ENCODE data around the gene SMAD4. TPM values are rescaled to one million over a fixed set of nuclear protein-coding genes. Genes with fewer than 3 reads are reported as not detected.
"Not testable (repeated sequence)": the region's sequence is repeated elsewhere in the genome, so short reads cannot be mapped to it uniquely, and the experiment has no call there.

Gene SMAD4
- total RNA-seq, 2 experiments from 2014 or later = 80.3 to 83.8 TPM

DNA sequence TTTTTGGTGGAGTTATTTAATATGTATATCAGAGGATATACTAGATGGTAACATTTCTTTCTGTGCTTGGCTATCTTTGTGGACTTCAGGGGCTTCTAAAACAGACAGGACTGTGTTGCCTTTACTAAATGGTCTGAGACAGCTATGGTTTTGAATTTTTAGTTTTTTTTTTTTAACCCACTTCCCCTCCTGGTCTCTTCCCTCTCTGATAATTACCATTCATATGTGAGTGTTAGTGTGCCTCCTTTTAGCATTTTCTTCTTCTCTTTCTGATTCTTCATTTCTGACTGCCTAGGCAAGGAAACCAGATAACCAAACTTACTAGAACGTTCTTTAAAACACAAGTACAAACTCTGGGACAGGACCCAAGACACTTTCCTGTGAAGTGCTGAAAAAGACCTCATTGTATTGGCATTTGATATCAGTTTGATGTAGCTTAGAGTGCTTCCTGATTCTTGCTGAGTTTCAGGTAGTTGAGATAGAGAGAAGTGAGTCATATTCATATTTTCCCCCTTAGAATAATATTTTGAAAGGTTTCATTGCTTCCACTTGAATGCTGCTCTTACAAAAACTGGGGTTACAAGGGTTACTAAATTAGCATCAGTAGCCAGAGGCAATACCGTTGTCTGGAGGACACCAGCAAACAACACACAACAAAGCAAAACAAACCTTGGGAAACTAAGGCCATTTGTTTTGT lies 52.7 kb downstream of the SMAD4 start:
- peaks cover 3% of the 10 kb centered on the region for H3K9me3 Mint-ChIP-seq
- no peak overlapping the region for H3K4me3 Mint-ChIP-seq
- DNase-seq = no peak
- POLR2A ChIA-PET = no interaction called here
- peaks cover 90% of the 10 kb centered on the region for H3K36me3 Mint-ChIP-seq (ENCODE audit: low read depth)
- peaks cover 16% of the 10 kb centered on the region for H3K4me1 Mint-ChIP-seq
- H3K27ac Mint-ChIP-seq = peak overlapping the region; percentile 67
- no peaks in the 10 kb centered on the region for H3K27me3 Mint-ChIP-seq
- CTCF ChIA-PET = no interaction called here

DNA sequence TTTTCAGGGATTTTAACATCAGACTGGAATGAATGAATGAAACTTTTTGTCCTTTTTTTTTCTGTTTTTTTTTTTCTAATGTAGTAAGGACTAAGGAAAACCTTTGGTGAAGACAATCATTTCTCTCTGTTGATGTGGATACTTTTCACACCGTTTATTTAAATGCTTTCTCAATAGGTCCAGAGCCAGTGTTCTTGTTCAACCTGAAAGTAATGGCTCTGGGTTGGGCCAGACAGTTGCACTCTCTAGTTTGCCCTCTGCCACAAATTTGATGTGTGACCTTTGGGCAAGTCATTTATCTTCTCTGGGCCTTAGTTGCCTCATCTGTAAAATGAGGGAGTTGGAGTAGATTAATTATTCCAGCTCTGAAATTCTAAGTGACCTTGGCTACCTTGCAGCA lies 53.4 kb downstream of the SMAD4 start:
- peaks cover 90% of the 10 kb centered on the region for H3K36me3 Mint-ChIP-seq (ENCODE audit: low read depth)
- no peaks in the 10 kb centered on the region for H3K27me3 Mint-ChIP-seq
- ChIA-PET POLR2A (no interaction called here), CTCF (interaction anchor here (0.7 kb wide), 1 partner anchor 1248 kb away, joined by 3 read pairs; no protein-coding TSS in a partner anchor)
- H3K27ac Mint-ChIP-seq = no peak overlapping the region
- H3K9me3 Mint-ChIP-seq = peaks cover 8% of the 10 kb centered on the region
- H3K4me3 Mint-ChIP-seq = no peak overlapping the region
- no peak for DNase-seq
- peaks cover 16% of the 10 kb centered on the region for H3K4me1 Mint-ChIP-seq

- no peak overlapping the region for H3K27ac Mint-ChIP-seq
- ChIA-PET CTCF (no interaction called here), POLR2A (interaction anchor here (0.6 to 1.2 kb wide), 3 partner anchors 10 to 1777 kb away, joined by 3 to 4 read pairs (median 3); partner anchors contain the start of gene SMAD4)
Observed at GRCh38 chr18:51088410-51088809, 58.4 kb downstream of the SMAD4 start.

GRCh38 chr18:51089691-51090090 lies 59.7 kb downstream of the SMAD4 start:
- H3K36me3 Mint-ChIP-seq (ENCODE audit: low read depth) = peaks cover 40% of the 10 kb centered on the region
- ChIA-PET POLR2A (interaction anchor here (1.1 kb wide), 1 partner anchor 60 kb away, joined by 4 read pairs; the partner anchor contains the start of gene SMAD4), CTCF (no interaction called here)
- H3K27me3 Mint-ChIP-seq = no peaks in the 10 kb centered on the region
- no peak overlapping the region for H3K27ac Mint-ChIP-seq
- no peak for DNase-seq
- H3K4me1 Mint-ChIP-seq = no peaks in the 10 kb centered on the region
- peaks cover 12% of the 10 kb centered on the region for H3K9me3 Mint-ChIP-seq
- no peak overlapping the region for H3K4me3 Mint-ChIP-seq

More at GRCh38 chr18:51088410-51088809, 58.4 kb downstream of the SMAD4 start:
- Mint-ChIP-seq H3K4me3 (no peak overlapping the region), H3K36me3 (ENCODE audit: low read depth) (peaks cover 53% of the 10 kb centered on the region), H3K27me3 (no peaks in the 10 kb centered on the region), H3K4me1 (no peaks in the 10 kb centered on the region), H3K9me3 (peaks cover 10% of the 10 kb centered on the region)
- DNase-seq = no peak

DNA sequence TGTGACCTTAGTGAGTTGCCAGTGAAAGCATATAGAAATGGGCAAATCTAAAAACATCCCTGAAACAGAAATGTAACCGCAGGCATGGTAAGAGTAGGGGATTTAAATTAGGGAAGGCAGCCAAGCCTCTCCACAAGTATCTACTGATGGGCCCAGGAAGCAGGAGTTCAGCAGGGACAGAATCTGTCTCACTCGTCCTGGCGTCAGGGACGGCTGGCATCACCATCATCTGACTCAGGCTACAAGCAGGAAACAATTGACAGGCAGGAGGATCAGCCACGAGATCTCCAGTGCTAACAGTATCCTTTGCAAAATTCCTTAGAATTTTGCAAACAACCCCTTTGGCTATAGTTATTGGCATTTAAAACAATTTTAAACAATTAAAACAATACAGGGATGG lies 61.3 kb downstream of the SMAD4 start:
- peaks cover 12% of the 10 kb centered on the region for H3K9me3 Mint-ChIP-seq
- H3K4me3 Mint-ChIP-seq = no peak overlapping the region
- peaks cover 2% of the 10 kb centered on the region for H3K27me3 Mint-ChIP-seq
- H3K27ac Mint-ChIP-seq = no peak overlapping the region
- ChIA-PET CTCF (no interaction called here), POLR2A (no interaction called here)
- no peaks in the 10 kb centered on the region for H3K4me1 Mint-ChIP-seq
- H3K36me3 Mint-ChIP-seq (ENCODE audit: low read depth) = peaks cover 24% of the 10 kb centered on the region
- DNase-seq = no peak

DNA sequence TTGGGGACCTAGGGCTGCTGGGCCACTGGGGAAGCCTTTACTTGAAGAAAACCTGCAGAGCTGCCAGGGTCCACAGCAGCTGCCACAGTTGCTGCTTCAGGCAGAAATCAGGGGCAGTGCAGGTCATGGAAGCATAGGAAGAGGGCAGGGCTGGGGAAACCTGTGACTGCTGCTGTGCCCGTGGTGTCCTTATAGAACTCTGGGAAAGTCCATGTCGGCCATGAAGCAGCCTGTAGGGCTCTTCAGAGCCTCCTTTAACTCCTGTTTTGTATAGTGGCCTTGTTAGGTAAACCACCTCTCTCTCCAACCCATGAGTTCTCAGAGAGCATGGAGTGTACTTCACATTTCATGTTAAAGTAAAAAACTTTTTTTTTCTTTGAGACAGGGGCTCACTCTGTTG lies 62.1 kb downstream of the SMAD4 start:
- Mint-ChIP-seq H3K27me3 (peaks cover 2% of the 10 kb centered on the region), H3K9me3 (peaks cover 12% of the 10 kb centered on the region), H3K27ac (no peak overlapping the region), H3K4me1 (no peaks in the 10 kb centered on the region), H3K4me3 (no peak overlapping the region), H3K36me3 (ENCODE audit: low read depth) (peaks cover 15% of the 10 kb centered on the region)
- ChIA-PET CTCF (no interaction called here), POLR2A (no interaction called here)
- no peak for DNase-seq

GRCh38 chr18:51092967-51093366 lies 63.0 kb downstream of the SMAD4 start:
- POLR2A ChIA-PET; DNase-seq; CTCF ChIA-PET; H3K27me3 Mint-ChIP-seq; H3K36me3 Mint-ChIP-seq (ENCODE audit: low read depth); H3K27ac Mint-ChIP-seq; H3K4me1 Mint-ChIP-seq; H3K4me3 Mint-ChIP-seq; H3K9me3 Mint-ChIP-seq: not testable (repeated sequence)

- CTCF ChIA-PET = interaction anchor here (1.2 kb wide), 1 partner anchor 277 kb away, joined by 3 read pairs; no protein-coding TSS in a partner anchor
- no peaks in the 10 kb centered on the region for H3K36me3 Mint-ChIP-seq (ENCODE audit: low read depth)
- no peak for DNase-seq
- H3K27me3 Mint-ChIP-seq = peaks cover 2% of the 10 kb centered on the region
- H3K27ac Mint-ChIP-seq = no peak overlapping the region
- H3K9me3 Mint-ChIP-seq = peaks cover 7% of the 10 kb centered on the region
- H3K4me3 Mint-ChIP-seq = no peak overlapping the region
- no peaks in the 10 kb centered on the region for H3K4me1 Mint-ChIP-seq
- POLR2A ChIA-PET = no interaction called here
Observed at GRCh38 chr18:51097021-51097822, 67.2 kb downstream of the SMAD4 start.

DNA sequence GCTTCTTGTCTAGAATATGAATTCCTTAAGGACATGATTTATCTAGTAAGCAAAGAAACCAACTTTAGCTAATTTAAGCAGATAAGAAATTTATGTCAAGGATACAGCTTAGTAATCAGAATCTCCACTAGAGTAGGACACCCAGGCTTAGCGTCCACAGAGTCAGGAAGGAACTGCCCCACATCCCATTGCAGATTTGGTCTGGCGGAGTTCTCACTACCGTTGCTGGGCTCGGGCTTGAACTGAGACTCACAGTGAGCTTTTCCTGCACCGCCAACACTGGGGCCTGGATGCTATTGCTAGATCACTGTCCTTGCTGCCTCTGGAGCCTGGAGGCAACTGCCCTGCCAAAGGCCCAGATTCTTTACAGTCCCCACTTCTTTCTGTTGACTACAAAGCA lies 68.1 kb downstream of the SMAD4 start:
- no peak overlapping the region for H3K4me3 Mint-ChIP-seq
- no peaks in the 10 kb centered on the region for H3K36me3 Mint-ChIP-seq (ENCODE audit: low read depth)
- peaks cover 2% of the 10 kb centered on the region for H3K27me3 Mint-ChIP-seq
- no peak for DNase-seq
- no peak overlapping the region for H3K27ac Mint-ChIP-seq
- ChIA-PET POLR2A (no interaction called here), CTCF (interaction anchor here (1.2 kb wide), 1 partner anchor 278 kb away, joined by 3 read pairs; no protein-coding TSS in a partner anchor)
- no peaks in the 10 kb centered on the region for H3K4me1 Mint-ChIP-seq
- H3K9me3 Mint-ChIP-seq = peaks cover 8% of the 10 kb centered on the region

GRCh38 chr18:51098513-51098912 lies 68.5 kb downstream of the SMAD4 start:
- no peak overlapping the region for H3K27ac Mint-ChIP-seq
- no peak for DNase-seq
- CTCF ChIA-PET = no interaction called here
- peaks cover 2% of the 10 kb centered on the region for H3K27me3 Mint-ChIP-seq
- no peak overlapping the region for H3K4me3 Mint-ChIP-seq
- POLR2A ChIA-PET = no interaction called here
- no peaks in the 10 kb centered on the region for H3K36me3 Mint-ChIP-seq (ENCODE audit: low read depth)
- no peaks in the 10 kb centered on the region for H3K4me1 Mint-ChIP-seq
- peaks cover 8% of the 10 kb centered on the region for H3K9me3 Mint-ChIP-seq

DNA sequence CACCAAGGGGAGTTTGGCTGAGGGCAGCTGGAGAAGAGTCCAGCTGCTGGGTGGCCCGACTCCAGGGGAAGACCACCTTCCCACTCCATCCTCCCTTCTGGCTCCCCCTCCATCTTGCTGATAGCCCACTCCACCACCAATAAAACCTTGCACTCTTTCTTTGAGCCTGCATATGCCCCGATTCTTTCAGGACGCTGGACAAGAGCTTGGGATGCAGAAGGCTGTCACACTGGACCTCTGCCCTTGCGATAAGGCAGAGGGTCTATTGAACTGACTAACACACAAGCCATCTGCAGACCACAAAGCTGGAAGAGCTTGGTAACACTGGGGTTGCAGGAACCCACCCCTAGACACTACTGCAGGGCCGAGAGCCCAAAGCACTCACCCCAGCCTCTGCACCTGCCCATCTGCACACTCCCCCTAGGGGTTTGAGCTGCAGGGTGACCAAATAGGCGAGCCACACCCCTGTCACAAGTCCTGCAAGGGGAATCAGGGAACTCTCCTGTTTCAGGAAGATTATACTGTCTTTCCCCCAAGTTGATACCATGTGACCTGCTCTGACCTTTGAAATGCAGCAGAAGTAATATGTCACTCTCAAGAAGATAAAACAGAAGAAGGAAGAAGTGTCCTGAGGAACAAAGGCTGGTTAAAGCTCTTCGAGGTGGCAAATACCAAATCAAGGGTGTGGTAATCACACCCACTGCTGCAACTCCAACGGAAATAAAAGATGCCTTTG lies 70.5 kb downstream of the SMAD4 start:
- ChIA-PET CTCF (interaction anchor here (1.2 kb wide), 1 partner anchor 176 kb away, joined by 3 read pairs; no protein-coding TSS in a partner anchor), POLR2A (no interaction called here)
- Mint-ChIP-seq H3K4me3 (no peak overlapping the region), H3K9me3 (peaks cover 6% of the 10 kb centered on the region), H3K36me3 (ENCODE audit: low read depth) (no peaks in the 10 kb centered on the region), H3K4me1 (no peaks in the 10 kb centered on the region), H3K27me3 (no peaks in the 10 kb centered on the region), H3K27ac (no peak overlapping the region)
- DNase-seq = no peak

DNA sequence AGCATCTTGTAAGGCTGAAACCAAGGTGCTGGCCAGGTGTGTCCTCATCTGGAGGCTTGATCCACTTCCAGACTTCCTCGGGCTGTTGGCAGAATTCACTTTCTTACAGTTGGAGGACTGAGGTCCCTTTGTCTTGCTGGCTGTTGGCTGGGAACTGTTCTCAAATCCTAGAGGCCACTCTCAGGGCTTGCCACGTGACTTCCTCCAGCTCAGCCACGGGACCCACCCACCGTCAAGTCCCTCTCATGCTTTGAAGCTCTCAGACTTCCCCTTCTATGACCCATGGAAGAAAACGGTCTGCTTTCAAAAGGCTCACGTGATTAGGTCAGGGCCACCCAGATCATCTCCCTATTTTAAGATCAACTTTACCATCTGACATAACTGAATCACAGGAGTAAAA lies 77.1 kb downstream of the SMAD4 start:
- H3K27ac Mint-ChIP-seq = peak overlapping the region; percentile 15
- H3K36me3 Mint-ChIP-seq (ENCODE audit: low read depth) = no peaks in the 10 kb centered on the region
- no peak for DNase-seq
- peaks cover 22% of the 10 kb centered on the region for H3K4me1 Mint-ChIP-seq
- ChIA-PET POLR2A (interaction anchor here (0.6 to 1.8 kb wide), 5 partner anchors 43 to 90 kb away, joined by 3 to 10 read pairs (median 4); partner anchors contain the start of genes MEX3C and SMAD4), CTCF (interaction anchor here (1.4 to 1.5 kb wide), 2 partner anchors 171 to 287 kb away, joined by 4 to 7 read pairs; no protein-coding TSS in a partner anchor)
- H3K4me3 Mint-ChIP-seq = no peak overlapping the region
- H3K9me3 Mint-ChIP-seq = peaks cover 2% of the 10 kb centered on the region
- H3K27me3 Mint-ChIP-seq = no peaks in the 10 kb centered on the region

Data from activated CD4-positive, alpha-beta memory T cell treated with anti-CD3 and anti-CD28 coated beads, Interleukin-2, amount 10 ng/mL, durations not matched to agents 7 days and 5 days (primary cell).